RCC 7860 (cell line): ENCODE results near the gene TMEM74B.

Experiments
- DNase-seq: peaks from one replicate; pipeline ENCODE4 v3.0.0-alpha.2; 2015; ENCODE audit warnings: low spot score
- FAIRE-seq: peaks from 2 replicates; lab custom pipeline; 2012; peaks lifted over from hg19 to GRCh38; lab: Jason Lieb, UNC

TMEM74B gene

DNA sequence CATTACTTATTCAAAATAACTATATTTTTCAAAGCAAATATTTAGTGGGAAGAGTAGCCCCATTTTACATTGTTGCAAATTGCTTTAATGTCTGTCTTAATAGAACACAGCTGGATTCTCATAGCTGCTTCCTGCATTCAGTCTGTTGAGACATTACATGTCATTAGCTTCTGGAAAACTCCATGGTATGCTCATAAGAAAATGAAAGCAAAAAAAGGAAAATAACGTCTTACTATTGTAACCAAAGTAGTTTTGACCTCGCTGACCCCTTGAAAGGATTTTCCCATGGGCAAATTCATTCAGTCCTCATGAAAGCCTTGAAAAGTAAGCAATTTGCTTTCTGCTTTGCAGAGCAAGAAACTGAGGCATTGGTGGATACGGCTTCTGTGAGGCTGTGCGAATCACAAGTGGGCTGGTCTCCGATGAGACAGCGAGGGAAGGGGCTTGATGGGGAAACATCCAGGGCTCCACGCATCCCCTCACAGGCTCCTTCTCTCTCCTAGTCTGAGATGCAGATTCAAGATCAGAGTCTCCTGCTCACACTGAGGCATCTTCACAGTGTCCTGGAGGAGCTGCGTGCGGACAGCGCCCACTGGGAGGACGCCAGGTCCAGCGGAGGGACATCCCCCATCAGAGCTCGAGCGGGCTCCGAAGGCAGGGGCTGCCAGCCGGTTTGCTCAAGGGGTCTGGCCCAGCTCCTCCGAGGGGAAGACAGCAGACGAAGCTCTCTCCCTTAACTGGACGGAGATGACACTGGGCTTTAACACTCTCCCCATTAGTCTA is 21.8 kb upstream of the TMEM74B start:
- no peak for FAIRE-seq
- DNase-seq: no peak

- no peak for FAIRE-seq
- no peak for DNase-seq
These were observed 21.0 kb upstream of the TMEM74B start for GRCh38 chr20:1205802-1206201.

- FAIRE-seq (no peak), DNase-seq (no peak)
These were observed 19.8 kb upstream of the TMEM74B start for GRCh38 chr20:1204576-1204975.

DNA sequence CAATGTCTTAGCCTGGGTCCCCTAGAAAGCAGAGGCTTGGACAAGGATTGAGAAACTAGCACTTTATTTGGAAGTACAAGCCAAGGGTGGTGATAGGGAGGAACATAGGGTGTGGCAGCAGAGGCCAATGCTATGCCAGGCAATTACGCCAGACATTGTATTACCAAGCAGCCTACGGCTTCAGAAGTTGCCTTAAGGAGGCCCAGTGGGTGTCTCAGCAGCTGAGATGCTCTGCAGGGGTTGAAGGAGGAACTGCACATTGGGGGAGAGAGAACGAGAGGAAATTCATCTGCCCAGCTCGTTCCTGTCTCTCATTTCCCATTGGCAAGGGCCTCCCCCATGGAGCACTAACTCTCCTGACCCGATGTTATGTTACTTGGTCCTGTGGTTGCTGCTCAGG is 19.3 kb upstream of the TMEM74B start:
- no peak for FAIRE-seq
- DNase-seq: no peak

DNA sequence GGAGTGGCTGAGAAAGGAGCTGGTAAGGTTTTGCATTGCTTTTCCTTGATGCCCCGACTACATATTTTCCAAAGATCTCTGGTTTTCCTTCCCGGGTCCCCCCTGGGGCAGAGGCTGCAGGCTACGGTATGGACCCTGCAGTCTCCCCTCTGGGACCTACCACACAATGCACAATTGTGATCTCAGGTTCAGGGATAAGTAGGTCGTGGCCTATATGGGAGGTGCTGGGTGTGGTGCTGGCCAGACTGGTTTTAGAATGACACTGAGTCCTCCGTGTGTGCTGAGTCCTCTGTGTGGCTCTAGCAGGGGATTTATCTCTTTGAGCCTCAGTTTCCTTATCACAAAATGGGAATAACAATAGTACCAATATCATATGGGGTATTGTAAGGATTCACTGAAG is 18.8 kb upstream of the TMEM74B start:
- FAIRE-seq (no peak), DNase-seq (no peak)

- FAIRE-seq (no peak), DNase-seq (no peak)
These were observed 18.2 kb upstream of the TMEM74B start, which contains the start of gene C20orf202 for GRCh38 chr20:1202762-1203504. Gene C20orf202, plus strand, starts transcription at chr20:1203454. Its CDS starts 132 bp downstream, at chr20:1203586.

GRCh38 chr20:1199964-1200363 is 15.2 kb upstream of the TMEM74B start:
- FAIRE-seq: no peak

GRCh38 chr20:1199212-1199873 is 14.6 kb upstream of the TMEM74B start:
- FAIRE-seq (no peak), DNase-seq (no peak)

More at GRCh38 chr20:1199964-1200363, 15.2 kb upstream of the TMEM74B start:
- DNase-seq: no peak

- no peak for FAIRE-seq
- DNase-seq: no peak
These were observed 14.0 kb upstream of the TMEM74B start for GRCh38 chr20:1198751-1199150.

GRCh38 chr20:1197801-1198200 is 13.0 kb upstream of the TMEM74B start:
- DNase-seq (no peak), FAIRE-seq (no peak)

- no peak for FAIRE-seq
These were observed 11.9 kb upstream of the TMEM74B start for GRCh38 chr20:1196634-1197033.

GRCh38 chr20:1195226-1195625 is 10.4 kb upstream of the TMEM74B start:
- FAIRE-seq: no peak
- no peak for DNase-seq

More at GRCh38 chr20:1196634-1197033, 11.9 kb upstream of the TMEM74B start:
- no peak for DNase-seq

- no peak for FAIRE-seq
- DNase-seq: no peak
These were observed 6.5 kb upstream of the TMEM74B start for GRCh38 chr20:1191299-1191698.

DNA sequence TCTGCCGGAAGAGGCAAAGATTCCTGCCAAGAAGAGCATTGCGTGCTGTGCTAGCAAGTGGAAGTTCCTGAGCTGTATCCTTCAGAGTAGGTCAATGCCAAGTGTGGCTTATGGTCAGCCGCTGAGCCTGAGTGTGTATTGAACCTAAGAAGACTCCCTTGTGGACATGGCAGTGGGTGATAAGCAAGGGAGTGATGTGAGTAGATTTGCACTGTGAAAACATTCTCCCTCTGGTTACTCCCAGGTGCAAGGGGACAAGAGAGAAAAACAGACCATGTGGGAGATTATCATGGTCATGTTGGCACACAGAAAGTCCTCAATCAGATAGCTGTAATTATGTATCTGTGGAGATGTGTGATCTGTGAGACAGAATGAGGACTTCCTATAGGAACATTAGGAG is 6.1 kb upstream of the TMEM74B start:
- DNase-seq (no peak), FAIRE-seq (no peak)

DNA sequence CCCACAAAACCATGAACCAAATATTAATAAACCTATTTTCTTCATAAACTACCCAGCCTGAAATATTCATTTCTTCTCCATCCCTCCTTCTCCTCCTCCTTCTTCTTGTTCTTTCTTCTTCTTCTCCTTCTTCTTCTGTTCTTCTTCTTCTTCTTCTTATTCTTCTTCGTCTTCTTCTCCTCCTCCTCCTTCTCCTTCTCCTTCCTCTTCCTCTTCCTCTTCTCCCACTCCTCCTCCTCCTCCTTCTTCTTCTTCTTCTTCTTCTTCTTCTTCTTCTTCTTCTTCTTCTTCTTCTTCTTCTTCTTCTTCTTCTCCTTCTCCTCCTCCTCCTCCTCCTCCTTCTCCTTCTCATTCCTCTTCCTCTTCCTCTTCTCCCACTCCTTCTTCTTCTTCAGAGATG is 5.0 kb upstream of the TMEM74B start:
- FAIRE-seq (no peak), DNase-seq (no peak)

- FAIRE-seq (no peak), DNase-seq (no peak)
These were observed 3.6 kb upstream of the TMEM74B start for GRCh38 chr20:1188347-1188746.

DNA sequence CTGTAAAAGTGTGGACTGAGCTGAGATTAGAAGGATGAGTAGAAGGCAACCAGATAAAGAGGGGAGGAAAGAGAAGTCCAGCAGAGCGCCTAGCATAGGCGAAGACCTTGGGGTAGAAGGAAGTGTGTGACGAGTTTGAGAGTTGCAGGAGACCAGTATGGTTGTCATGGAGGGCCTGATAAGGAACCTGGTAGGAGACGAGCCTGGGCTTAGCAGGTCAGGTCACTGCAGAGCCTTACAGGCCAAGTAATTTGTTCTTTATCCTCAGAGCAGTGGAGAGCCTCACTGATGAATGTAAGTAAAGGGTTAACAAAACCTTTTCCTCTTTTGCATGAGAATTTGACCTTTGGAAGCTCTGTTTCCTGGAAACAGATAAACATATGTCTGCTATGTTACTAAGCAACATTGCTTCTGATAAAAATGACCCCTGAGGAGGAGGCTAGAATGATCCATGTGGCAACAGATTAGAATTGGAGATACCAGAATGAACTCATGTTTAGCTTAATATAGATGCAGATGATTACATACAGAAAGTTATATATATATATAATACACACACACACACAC is 2.9 kb upstream of the TMEM74B start:
- FAIRE-seq (no peak), DNase-seq (no peak)

DNA sequence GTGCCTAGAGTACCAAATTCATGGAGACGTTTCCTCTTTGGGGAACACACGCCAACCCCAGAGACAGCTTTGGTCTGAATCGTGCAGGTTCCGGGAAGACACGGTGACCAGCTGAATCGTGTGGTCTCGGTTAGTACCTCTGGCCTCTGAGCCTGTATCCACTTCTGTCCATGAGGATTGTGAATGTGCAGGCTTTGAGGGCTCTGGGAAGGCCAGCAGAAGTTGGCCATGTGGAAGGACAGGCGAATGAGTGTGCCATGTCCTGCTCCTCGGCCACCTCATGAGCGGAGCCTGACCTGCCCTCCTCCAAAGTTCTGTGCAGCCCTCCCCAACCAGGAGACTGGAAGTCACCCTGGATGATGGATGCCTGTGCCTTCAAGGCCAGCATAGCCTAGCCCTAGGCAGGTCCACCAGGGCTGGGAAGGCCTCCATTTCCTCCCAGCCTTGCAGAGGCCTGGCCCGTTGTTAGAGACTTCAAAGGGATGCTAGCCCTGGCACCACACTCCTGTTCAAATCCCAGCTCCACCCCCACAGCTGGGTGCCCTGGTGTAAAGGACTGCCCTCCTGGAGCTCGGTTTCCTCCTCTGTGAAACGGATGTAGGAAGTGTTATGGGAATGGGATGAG is 1.7 kb upstream of the TMEM74B start:
- FAIRE-seq (no peak), DNase-seq (no peak)

DNA sequence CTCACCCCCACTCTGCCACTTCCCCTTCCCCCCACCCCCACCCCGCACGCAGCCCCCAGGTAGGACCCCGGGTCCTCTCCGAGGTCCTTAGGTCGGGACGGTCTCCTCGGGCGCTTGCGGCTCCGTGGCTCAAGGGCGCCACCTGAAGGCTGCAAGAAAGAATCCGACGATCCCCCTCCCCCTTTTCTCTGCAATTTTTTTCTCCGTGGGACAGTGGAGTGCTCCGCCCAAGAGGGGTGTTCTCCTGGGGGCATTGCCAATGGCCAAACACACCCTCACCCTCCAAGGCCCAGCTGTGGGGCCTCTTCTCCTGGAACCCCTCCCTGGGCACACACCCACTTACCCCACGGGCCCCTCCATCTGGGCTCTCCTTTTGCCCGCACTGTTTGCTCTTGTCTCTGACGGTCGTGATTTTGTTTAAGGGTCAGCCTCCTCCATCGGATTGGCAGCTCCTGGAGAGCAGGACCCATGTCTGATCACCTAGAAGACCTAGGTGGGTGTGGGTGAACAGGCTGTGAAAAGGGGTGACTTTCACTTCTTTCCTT is 1.1 kb upstream of the TMEM74B start:
- DNase-seq (no peak), FAIRE-seq (no peak)

- FAIRE-seq: no peak
- DNase-seq: no peak
These were observed 548 bp upstream of the TMEM74B start for GRCh38 chr20:1185316-1185741.

DNA sequence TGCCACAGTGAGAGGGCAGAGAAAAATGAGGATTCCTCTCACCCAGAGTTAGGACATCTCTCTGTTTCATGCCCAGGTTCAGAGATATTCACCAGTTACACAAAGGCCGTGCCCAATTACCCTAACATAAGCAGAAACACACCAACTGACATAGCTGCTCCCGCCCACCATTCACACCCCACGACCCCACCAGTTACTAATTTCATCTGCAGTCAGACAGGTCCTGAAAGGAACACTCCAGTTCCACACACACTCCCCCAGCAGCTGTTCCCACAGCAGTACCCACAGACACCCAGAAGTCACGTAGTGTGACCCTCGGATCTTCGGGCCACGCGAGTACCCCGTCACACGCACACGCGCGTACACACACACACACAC is 532 bp downstream of the TMEM74B start:
- DNase-seq (no peak), FAIRE-seq (no peak)
